Ovary (tissue), 3 donors: ENCODE data around the gene CDC40.

Experiments
- CTCF ChIP-seq, 3 donors: fragments of 450-650 bp in 2 of 3; fragments of 200-600 bp in 1 of 3; IDR thresholded peaks; one replicate each; pipeline versions ENCODE4 v1.5.1 to v1.8.0; 2016 to 2022; ENCODE audit warnings: antibody characterized with exemption in 3 of 3, mild to moderate bottlenecking in 1 of 3
- EP300 ChIP-seq: sonication (generic); formaldehyde crosslinking; IDR thresholded peaks from one replicate; pipeline ENCODE4 v1.6.1; 2017; ENCODE audit warnings: antibody characterized with exemption
- donor health status: DM: no; HTN: no; CAD: no.

GRCh38 chr6:110221738-110222137 is 41.5 kb downstream of the CDC40 start:
- no peak for TF ChIP-seq CTCF (IDR thresholded peaks at IDR 0.05)
- no peak for TF ChIP-seq EP300
